Measurements from ENCODE around the gene SMG1. TPM values are rescaled to one million over a fixed set of nuclear protein-coding genes. Genes with fewer than 3 reads are reported as not detected.

The SMG1 gene
- total RNA-seq, 2 donors from 2014 or later = 69.2 to 142 TPM

DNA sequence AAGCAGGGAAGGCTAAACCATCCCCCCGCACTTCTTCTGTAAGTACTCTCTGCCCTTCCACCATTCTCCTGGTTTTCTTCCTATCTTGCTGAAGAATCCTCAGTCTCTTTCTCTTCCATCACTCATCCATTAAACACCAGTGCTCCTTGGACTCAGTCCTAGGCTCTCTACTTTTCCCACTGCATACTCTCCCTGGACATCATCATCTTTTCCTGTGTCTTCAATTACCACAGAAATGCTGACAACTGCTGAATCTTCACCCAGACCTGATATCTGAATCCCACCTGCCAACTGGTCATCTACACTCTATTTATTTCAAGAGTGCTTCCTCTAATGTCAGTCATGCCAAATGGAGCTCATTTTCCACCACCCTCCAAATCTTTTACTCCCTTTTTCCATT, 71.0 kb downstream of the SMG1 start:
- TF ChIP-seq, protein P1, sequence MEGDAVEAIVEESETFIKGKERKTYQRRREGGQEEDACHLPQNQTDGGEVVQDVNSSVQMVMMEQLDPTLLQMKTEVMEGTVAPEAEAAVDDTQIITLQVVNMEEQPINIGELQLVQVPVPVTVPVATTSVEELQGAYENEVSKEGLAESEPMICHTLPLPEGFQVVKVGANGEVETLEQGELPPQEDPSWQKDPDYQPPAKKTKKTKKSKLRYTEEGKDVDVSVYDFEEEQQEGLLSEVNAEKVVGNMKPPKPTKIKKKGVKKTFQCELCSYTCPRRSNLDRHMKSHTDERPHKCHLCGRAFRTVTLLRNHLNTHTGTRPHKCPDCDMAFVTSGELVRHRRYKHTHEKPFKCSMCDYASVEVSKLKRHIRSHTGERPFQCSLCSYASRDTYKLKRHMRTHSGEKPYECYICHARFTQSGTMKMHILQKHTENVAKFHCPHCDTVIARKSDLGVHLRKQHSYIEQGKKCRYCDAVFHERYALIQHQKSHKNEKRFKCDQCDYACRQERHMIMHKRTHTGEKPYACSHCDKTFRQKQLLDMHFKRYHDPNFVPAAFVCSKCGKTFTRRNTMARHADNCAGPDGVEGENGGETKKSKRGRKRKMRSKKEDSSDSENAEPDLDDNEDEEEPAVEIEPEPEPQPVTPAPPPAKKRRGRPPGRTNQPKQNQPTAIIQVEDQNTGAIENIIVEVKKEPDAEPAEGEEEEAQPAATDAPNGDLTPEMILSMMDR (IDR thresholded peaks at IDR 0.05) = no peak
- Histone ChIP-seq H3K4me3 (no peak overlapping the region), H3K36me3 (peaks cover 42% of the 10 kb centered on the region)

DNA sequence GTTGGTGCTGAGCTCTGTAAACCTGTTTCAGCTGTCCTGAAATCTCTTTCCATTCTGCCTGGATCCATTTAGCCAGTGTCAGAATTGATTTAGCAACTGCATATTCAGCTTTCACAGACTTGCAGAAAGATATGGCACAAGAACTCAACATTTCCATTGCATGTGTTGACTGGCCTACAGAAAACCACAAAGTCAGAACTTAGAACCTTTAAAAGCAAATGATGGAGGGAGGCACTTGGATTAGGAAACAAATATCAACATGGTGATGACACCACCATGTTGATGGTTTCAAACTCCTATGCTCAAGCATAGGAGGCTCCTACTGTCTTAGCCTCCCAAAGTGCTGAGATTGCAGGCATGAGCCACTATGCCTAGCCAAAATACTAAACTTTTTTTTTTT, 72.5 kb downstream of the SMG1 start:
- H3K4me1 ChIP-seq (ENCODE audit: control insufficient read depth in 1 of 2, low read depth in 2 of 2) = no peaks in the 10 kb centered on the region
- H3K36me3 ChIP-seq = peaks cover 51% of the 10 kb centered on the region
- no peaks in the 10 kb centered on the region for H3K27me3 ChIP-seq (replicated peaks; ENCODE audit: insufficient read depth)
- no peak overlapping the region for H3K27ac ChIP-seq
- no peak for ATAC-seq (ENCODE audit: insufficient number of reproducible peaks, low FRiP score, low read depth)
- TF ChIP-seq, protein P1 (IDR thresholded peaks at IDR 0.05) = no peak
- DNase-seq (ENCODE audit: low spot score) = no peak
- H3K9me3 ChIP-seq = no peaks in the 10 kb centered on the region
- no peak overlapping the region for H3K4me3 ChIP-seq

More for the DNA sequence above, 71.0 kb downstream of the SMG1 start:
- ATAC-seq (ENCODE audit: insufficient number of reproducible peaks, low FRiP score, low read depth) (no peak), DNase-seq (ENCODE audit: low spot score) (no peak)
- H3K27me3 ChIP-seq (replicated peaks; ENCODE audit: insufficient read depth) = no peaks in the 10 kb centered on the region
- no peaks in the 10 kb centered on the region for H3K9me3 ChIP-seq
- H3K4me1 ChIP-seq (ENCODE audit: control insufficient read depth in 1 of 2, low read depth in 2 of 2) = no peaks in the 10 kb centered on the region
- no peak overlapping the region for H3K27ac ChIP-seq

DNA sequence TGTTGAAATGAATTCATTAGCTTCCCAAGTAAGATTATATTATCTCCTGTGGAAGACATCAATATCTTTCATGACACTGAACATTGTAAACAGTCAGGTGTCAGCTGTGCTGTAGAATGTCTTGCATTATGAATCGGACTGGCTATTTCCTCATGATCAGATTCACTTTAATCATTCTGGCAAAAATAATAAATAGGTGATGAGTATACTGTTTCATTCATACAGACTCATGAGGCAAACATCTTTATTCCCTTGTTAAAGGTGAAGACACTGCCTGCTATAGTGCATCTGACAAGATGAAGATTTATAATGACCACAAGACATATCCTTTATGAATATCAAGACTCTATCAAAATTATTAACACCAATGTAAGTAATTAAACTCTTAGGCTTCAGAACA, 73.6 kb downstream of the SMG1 start:
- no peak overlapping the region for H3K27ac ChIP-seq
- DNase-seq (ENCODE audit: low spot score) = no peak
- no peak for ATAC-seq (ENCODE audit: insufficient number of reproducible peaks, low FRiP score, low read depth)
- no peaks in the 10 kb centered on the region for H3K4me1 ChIP-seq (ENCODE audit: control insufficient read depth in 1 of 2, low read depth in 2 of 2)
- no peaks in the 10 kb centered on the region for H3K9me3 ChIP-seq
- H3K27me3 ChIP-seq (replicated peaks; ENCODE audit: insufficient read depth) = no peaks in the 10 kb centered on the region
- no peak overlapping the region for H3K4me3 ChIP-seq
- H3K36me3 ChIP-seq = peaks cover 62% of the 10 kb centered on the region
- TF ChIP-seq, protein P1 (IDR thresholded peaks at IDR 0.05) = no peak

DNA sequence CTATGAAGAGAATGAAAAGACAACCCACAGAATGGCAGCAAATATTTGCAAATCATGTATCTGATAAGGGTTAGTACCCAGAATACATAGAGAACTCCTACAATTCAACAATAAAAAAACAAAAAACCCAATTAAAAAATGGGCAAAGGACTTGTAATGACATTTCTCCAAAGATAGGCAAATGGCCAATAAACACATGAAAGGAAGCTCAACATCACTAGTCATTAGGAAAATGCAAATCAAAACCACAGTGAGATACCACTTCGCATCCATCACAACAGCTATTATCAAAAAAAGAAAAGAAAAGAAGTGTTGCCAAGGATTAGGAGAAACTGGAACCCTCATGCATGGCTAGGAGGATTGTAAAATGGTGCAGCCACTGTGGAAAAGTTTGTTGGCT, 79.8 kb downstream of the SMG1 start:
- no peak for ATAC-seq (ENCODE audit: insufficient number of reproducible peaks, low FRiP score, low read depth)
- no peaks in the 10 kb centered on the region for H3K9me3 ChIP-seq
- H3K4me3 ChIP-seq = no peak overlapping the region
- H3K36me3 ChIP-seq = peaks cover 47% of the 10 kb centered on the region
- peak overlapping the region in 1 of 2 donors; percentile 43 for H3K27ac ChIP-seq
- no peak for DNase-seq (ENCODE audit: low spot score)
- peaks cover 0 to 21% of the 10 kb centered on the region in 2 donors for H3K4me1 ChIP-seq (ENCODE audit: control insufficient read depth in 1 of 2, low read depth in 2 of 2)
- TF ChIP-seq, protein P1 (IDR thresholded peaks at IDR 0.05) = no peak
- no peaks in the 10 kb centered on the region for H3K27me3 ChIP-seq (replicated peaks; ENCODE audit: insufficient read depth)

DNA sequence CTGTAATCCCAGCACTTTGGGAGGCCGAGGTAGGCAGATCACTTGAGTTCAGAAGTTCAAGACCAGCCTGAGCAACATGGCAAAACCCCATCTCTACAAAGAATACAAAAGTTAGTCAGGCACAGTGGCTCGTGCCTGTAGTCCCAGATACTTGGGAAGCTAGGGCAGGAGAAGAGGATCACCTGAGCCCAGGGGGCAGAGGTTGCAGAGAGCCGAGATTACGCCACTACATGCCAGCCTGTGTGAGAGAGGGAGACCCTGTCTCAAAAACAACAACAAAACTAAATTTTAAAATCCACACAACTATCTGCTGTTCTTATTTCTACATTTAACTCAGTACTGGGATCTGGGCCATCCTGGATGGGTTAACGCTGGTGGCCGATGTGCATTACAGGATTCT, 83.6 kb downstream of the SMG1 start:
- Histone ChIP-seq H3K36me3 (peaks cover 35% of the 10 kb centered on the region), H3K27me3 (replicated peaks; ENCODE audit: insufficient read depth) (no peaks in the 10 kb centered on the region), H3K27ac (no peak overlapping the region), H3K9me3 (no peaks in the 10 kb centered on the region), H3K4me1 (ENCODE audit: control insufficient read depth in 1 of 2, low read depth in 2 of 2) (peaks cover 0 to 21% of the 10 kb centered on the region in 2 donors), H3K4me3 (no peak overlapping the region)
- DNase-seq (ENCODE audit: low spot score) = no peak
- TF ChIP-seq, protein P1 (IDR thresholded peaks at IDR 0.05) = no peak
- ATAC-seq (ENCODE audit: insufficient number of reproducible peaks, low FRiP score, low read depth) = no peak
